MM.1S (cell line): ENCODE measurements around the gene LSMEM2.

Source experiments
- CTCF ChIP-seq: fragments of 300-600 bp; sonication (generic); IDR thresholded peaks from 2 replicates; pipeline ENCODE4 v1.5.1; 2016; ENCODE audit warnings: antibody characterized with exemption, low read length, mixed read lengths
- EZH2 ChIP-seq: fragments of 300-600 bp; sonication (generic); optimal IDR thresholded peaks from 2 replicates; pipeline ENCODE3; 2017; ENCODE audit warnings: low read depth, mild to moderate bottlenecking, antibody characterized with exemption, low read length, mixed read lengths

- TF ChIP-seq EZH2 = no peak
- no peak for TF ChIP-seq CTCF
Observed at GRCh38 chr3:50323614-50324199, 44.8 kb downstream of the LSMEM2 start.
